Measurements from ENCODE around the gene KIR3DL1.
"Not testable (repeated sequence)": the region's sequence is repeated elsewhere in the genome, so short reads cannot be mapped to it uniquely, and the experiment has no call there.

KIR3DL1 gene

GRCh38 chr19:54806516-54806838, 9.8 kb upstream of the KIR3DL1 start:
- Histone ChIP-seq H3K4me3 (no peak overlapping the region), H3K27ac (no peak overlapping the region)
- no peak for DNase-seq (ENCODE audit: low spot score)
- no peak for TF ChIP-seq CTCF (IDR thresholded peaks at IDR 0.05)

GRCh38 chr19:54814571-54814970, 1.7 kb upstream of the KIR3DL1 start:
- not testable (repeated sequence) for DNase-seq (ENCODE audit: low spot score); H3K27ac ChIP-seq; H3K4me3 ChIP-seq

- H3K27ac ChIP-seq, result no peak overlapping the region
- DNase-seq (ENCODE audit: low spot score), result no peak
- no peak for TF ChIP-seq CTCF (IDR thresholded peaks at IDR 0.05)
Measured at GRCh38 chr19:54817670-54818536, 1.6 kb downstream of the KIR3DL1 start.

GRCh38 chr19:54824416-54824815, 8.1 kb downstream of the KIR3DL1 start:
- H3K4me3 ChIP-seq; H3K27ac ChIP-seq; DNase-seq (ENCODE audit: low spot score): not testable (repeated sequence)

More at GRCh38 chr19:54817670-54818536, 1.6 kb downstream of the KIR3DL1 start:
- H3K4me3 ChIP-seq, result no peak overlapping the region

GRCh38 chr19:54825326-54825725, 9.1 kb downstream of the KIR3DL1 start:
- H3K4me3 ChIP-seq; DNase-seq (ENCODE audit: low spot score); H3K27ac ChIP-seq: not testable (repeated sequence)

- not testable (repeated sequence) for H3K27ac ChIP-seq; H3K4me3 ChIP-seq; DNase-seq (ENCODE audit: low spot score)
Measured at GRCh38 chr19:54828064-54828463, 11.8 kb downstream of the KIR3DL1 start.

- not testable (repeated sequence) for H3K4me3 ChIP-seq; DNase-seq (ENCODE audit: low spot score); H3K27ac ChIP-seq
Measured at GRCh38 chr19:54832496-54832895, 16.2 kb downstream of the KIR3DL1 start, which contains the start of gene KIR2DS4. TSS of gene KIR2DS4 (plus strand) at chr19:54832676.

GRCh38 chr19:54835126-54835525, 18.9 kb downstream of the KIR3DL1 start:
- not testable (repeated sequence) for H3K4me3 ChIP-seq; H3K27ac ChIP-seq; DNase-seq (ENCODE audit: low spot score)

- DNase-seq (ENCODE audit: low spot score); H3K27ac ChIP-seq; H3K4me3 ChIP-seq: not testable (repeated sequence)
Measured at GRCh38 chr19:54837522-54837921, 21.3 kb downstream of the KIR3DL1 start.

- DNase-seq (ENCODE audit: low spot score); H3K27ac ChIP-seq; H3K4me3 ChIP-seq: not testable (repeated sequence)
Measured at GRCh38 chr19:54843171-54843570, 26.9 kb downstream of the KIR3DL1 start.

GRCh38 chr19:54850061-54850640, 33.9 kb downstream of the KIR3DL1 start, which contains the start of gene KIR3DL2:
TSS of gene KIR3DL2 (plus strand) at chr19:54850443. CDS start at chr19:54850476, 33 bp downstream.
- DNase-seq (ENCODE audit: low spot score); H3K4me3 ChIP-seq; H3K27ac ChIP-seq: not testable (repeated sequence)

- TF ChIP-seq CTCF (IDR thresholded peaks at IDR 0.05), result no peak
Measured at GRCh38 chr19:54850930-54851329, 34.7 kb downstream of the KIR3DL1 start.

More at GRCh38 chr19:54850930-54851329, 34.7 kb downstream of the KIR3DL1 start:
- no peak for DNase-seq (ENCODE audit: low spot score)
- Histone ChIP-seq H3K27ac (no peak overlapping the region), H3K4me3 (no peak overlapping the region)
